NCI-H526 (cell line): ENCODE results near the gene ARHGEF40.

Source experiments
- DNase-seq, 2 experiments: peaks; one replicate each; lab custom pipeline; 2025; lab: John Stamatoyannopoulos, UW

The ARHGEF40 gene

DNA sequence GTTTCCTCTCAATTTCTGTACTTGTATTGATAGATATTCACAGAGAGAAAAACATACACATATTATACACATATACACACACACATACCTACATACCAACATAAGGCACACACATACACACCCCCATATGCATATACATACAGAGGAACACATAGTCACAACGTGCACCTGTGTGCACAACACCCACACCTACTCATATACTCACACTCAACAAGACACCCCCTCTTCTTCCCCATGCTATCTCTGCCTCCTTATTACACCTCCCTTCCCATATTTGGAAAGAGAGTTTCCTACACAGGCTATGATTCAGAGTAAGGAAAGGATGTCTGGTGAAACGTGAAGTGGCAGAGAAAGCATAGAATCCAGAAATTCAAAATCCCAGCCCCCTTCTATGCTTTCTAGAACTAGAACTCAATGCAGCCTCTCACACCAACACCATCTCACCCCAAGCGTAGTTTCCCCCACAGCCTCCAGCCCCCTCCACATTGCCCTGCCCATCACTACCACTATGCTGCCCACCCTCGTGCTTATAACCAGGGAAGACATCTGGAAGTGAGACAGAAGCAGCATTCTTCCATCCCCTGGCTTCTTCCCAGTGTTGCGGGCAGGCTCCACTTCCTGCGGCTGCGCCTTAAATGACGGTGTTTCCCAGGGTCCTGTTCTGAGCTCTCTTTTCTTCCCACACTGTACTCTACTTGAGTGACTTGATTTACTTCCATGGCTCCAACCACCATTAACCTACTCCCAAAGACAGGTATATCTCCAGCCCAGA lies 10.1 kb upstream of the ARHGEF40 start:
- no peak for DNase-seq

DNA sequence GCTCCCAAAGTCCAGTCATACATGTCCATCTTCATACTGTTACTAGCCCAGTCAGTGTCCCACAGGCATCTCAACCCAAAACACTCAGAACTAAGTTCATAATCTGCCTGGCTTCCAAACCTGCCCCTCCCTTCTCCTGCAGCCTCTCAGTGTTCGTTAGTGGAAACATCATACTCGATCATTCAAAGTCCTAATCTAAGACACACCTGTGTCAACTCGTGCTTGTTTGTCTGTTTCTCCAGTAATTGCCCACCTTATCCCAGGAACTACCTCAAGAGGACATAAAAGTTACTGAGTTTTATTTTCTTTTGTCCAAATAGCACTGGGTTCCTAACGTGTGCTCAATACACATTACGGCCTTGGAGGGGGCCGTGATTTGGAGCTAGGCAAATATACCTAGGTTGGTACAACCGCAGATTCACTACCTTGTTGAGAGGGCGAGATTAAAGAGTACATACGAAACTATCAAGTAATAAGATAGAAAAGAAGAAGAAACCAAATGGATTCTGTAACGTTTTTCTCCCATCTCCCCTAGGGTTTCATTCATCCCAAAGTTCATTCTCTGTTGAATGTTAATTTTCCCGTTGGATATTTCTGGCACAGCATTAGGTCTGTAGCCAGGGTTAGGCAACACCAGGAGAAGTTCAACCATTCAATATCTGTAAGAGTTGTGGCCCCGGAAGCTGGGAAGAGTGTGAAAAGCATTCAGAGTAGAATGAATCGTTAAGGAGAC lies 9.3 kb upstream of the ARHGEF40 start:
- DNase-seq: no peak

DNA sequence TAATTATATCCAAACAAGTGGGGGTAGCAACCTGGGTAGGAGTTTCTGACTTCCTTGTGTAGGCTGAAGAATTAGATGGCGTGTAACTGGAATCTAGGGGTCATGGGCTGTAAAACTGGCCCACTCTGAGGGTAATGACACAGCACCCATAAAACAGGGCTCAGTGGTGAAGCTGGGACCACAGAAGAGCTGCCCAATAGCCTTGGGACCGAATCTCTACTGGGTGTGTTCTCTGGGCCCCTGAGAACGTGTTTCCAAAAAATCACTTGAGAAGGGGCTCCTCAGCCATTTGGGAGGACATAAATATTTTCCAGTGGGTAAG lies 8.8 kb upstream of the ARHGEF40 start:
- DNase-seq: no peak

DNA sequence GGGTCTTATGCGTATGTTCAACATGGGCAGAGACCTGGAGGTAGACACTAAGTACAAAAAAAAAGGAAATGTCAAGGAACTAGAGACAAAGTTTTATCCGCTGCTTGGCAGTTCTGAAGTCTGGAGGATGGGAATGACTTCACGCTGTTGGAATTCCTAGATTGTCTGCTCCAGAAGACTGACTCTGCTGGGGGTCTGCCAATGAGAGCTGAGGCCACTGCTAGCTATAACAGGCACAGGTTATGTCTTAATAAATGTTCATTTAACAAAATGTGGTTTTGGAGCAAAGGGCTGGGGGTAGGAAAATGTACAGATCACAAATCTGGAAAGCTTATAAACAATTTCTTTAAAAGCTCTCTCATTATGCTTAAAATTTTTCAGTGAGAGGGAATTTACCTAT lies 6.6 kb upstream of the ARHGEF40 start:
- DNase-seq: no peak

DNA sequence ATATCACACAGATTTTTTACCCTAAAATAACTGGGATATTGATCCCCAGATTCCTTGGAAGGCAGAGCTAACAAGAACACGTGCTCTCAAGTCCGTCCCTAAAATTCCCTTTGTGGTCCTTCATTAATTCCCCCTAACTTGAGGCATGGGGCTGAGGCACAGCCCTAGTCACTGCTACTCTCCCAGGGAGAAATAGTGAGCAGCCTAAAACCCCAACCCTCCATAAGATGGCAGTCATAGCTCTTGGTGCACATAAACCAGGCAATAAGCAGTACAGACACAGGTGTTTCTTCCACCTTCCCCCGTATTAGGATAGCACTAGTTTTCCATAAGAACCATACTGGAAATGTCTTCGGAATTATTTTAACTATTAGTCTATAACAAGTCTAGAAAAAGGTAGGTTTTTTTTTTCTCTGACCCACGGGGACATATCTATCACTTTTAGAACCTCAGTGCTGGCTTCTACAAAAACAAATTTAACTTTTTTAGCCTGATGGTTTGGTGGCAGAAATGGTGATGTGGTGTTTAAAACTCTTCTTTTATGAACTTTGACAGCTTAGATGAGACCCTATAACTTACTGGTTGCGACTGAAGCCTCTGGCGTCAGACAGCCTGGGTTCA lies 3.1 kb upstream of the ARHGEF40 start:
- DNase-seq: peak in 1 of 2 experiments; percentile 29

DNA sequence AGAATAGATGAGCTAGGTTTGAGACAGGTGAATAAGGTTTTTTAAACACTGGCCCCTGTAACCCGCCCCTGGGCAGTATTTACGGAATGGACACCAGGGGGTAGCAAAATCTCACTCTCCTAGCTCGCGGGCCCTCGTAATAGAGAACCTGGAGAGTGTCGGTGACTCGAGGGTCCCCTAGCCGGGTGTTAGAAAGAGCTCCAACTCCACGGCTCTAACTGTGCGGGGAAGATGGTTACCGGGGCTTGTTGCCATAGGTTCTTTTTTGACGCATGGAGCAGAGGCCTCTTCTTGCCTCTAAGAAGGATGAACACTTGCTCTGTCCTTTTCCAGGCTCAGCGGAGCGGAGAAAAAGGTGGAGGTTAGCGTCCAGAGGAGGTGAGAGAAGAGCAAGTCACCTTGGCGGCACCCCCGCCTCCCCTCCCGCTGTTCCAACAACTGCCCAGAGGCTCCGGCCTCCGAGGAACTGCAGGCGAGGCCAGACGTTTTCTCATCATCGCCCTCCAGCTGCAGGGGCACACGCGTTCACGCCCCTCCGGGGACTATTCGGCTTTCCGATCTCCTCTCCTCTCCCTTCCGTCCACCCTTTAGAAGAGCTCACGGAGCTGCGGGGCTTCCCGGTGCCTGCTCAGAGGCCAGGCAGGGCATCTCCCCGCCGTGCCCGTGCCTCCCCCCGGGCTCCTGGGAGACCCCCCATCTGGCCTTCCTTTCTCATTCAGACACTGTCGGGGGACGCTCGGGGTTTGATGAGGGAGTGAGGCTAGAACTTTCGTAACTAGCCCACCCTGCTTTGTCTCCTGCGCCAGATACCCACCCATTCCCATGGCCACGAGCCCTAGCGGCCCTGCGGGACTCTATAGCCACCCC lies 1.4 kb upstream of the ARHGEF40 start:
- DNase-seq: peak; percentile 30 to 81

DNA sequence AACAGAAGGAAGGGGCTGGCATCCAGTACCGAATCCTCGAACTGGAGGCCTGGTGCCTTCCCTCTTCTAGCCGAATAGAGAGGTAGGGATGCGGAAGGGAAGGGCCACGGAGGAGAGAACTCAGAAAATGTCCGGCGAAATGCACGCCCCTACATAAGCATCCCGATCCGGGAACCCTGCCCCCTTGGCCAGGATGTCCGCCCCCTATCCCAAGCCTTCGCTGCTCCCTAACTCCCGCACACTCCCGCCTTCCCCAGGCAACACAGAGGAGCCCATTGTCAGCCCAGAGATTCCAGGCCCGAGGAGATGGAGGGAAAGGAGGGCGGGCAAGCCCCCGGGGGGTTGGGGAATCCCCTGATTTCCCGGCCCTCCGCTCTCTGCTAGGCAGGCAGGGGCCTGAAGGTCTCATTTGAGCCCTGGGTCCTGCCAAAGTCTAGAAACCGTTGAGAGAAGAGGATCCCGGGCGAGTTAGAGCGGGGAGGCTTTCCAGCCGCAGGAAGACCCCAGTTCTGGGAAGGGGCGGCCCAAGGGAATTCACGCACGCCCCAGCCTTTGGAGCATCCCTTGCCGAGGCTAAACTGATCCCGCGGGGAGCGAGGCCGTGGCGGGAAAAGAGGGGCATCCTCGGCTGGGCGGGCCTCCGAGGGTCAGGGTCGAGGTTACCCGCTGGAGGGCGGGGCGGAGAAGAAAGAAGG lies 569 bp upstream of the ARHGEF40 start:
- peak in 1 of 2 experiments; percentile 66 for DNase-seq

DNA sequence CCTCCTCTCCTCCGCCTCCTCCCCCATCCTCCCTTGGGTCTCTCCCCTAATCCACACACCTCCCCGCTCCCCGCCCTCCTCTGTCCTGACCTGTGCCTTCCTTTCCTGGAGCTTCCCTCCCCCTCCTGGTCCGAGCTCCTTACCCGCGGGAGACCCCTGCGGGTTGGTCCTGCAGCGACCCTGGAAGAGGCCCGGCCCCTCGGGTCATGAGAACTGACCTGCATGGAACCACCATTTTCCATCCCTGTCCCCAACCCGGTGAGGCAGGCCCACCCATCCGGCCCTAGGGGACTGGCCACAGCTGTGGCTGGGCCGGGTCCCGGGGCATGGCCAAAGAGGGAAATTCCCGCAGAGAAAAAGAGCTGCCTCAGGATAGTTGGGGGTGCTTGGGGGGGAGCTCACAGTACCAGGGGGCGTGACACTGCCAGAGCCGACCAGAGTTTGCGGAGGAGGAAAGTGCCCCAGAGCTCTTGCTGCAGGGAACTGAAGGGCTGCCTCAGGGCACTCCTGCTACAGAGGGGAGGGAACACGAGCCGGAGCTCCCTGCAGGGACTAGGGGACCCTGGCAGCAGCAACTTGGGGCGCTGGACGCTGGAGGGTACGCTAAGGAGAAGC lies 613 bp downstream of the ARHGEF40 start:
- peak in 1 of 2 experiments; percentile 64 for DNase-seq

DNA sequence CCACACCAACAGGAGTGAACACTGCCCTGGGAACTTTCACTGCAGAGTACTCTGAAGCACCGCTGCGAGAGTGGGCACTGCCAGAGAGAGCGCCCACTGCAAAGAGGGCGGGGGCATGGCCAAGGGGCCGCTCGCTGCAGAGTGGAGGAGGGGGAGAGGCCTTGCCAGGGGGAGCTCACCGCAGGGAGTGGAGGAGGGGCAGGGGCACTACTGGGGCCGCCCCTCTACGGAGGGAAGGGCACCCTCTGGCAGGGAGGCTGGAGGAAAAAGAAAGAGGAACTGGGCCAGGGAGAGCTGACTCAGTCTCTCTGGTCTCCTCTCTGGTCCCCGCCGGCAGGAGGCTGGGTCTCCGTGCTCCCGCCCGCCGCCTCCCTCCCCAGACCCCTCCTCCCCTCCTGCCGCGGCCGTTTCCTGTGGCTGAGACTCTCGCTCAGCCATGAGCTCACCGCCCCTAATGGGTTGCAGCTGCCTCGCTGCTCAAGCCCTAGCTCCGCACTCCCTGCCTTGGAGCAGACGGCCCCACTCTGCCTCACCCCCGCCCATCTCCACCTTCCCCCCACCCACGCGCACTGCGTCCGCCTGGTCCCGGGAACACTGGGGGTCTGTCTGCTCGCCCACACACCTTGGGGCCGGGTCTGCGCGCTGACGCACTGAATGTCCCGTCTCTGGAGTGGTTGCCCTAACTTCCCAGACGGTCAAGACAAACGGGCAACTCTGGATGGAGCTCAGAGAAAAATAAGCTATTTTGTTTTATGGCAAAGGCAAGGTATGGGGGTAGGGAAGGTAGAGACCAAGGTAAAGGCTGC lies 1.3 kb downstream of the ARHGEF40 start:
- DNase-seq: peak; percentile 32 to 86

DNA sequence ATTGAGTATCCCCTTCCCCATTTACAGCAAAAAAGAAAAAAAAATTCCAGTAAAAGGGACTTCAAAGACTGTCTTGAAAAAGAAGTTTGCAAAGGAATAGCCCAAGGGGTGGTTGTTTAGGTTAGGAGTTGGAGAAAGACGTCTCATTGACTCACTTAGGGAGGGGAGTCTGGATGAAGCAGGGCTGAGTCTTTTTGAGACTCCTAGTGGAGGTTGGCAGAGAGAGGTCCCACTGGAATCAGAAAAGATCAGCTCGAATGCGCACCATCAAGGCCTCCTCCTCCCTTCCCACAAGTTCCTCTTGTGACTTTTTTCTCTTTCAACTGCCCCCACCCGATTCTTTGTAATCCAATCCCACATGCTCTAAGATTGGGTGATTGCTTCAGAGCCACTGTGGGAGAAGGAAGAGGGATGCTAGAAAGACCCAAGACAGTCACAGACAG lies 1.9 kb downstream of the ARHGEF40 start:
- no peak for DNase-seq

DNA sequence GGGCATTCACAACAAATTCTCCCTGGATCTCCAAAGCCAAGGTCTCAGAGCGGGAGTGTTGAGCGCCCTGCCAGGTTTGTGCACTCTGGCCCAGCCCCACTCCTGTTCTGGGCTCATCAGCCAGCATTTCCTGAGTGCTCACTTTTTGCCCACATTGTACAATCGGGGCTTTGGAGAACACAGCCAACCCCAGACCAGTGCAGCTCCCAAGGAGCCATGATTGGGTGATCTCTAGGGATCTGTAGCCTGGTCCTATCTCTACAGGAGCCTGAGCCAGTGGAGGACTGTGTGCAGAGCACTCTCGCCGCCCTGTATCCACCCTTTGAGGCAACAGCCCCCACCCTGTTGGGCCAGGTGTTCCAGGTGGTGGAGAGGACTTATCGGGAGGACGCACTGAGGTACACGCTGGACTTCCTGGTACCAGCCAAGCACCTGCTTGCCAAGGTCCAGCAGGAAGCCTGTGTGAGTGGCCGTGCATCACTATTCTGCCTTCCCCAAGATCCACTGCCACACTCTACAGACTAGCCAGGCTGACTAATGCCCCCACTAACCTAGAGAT lies 2.8 kb downstream of the ARHGEF40 start:
- no peak for DNase-seq

DNA sequence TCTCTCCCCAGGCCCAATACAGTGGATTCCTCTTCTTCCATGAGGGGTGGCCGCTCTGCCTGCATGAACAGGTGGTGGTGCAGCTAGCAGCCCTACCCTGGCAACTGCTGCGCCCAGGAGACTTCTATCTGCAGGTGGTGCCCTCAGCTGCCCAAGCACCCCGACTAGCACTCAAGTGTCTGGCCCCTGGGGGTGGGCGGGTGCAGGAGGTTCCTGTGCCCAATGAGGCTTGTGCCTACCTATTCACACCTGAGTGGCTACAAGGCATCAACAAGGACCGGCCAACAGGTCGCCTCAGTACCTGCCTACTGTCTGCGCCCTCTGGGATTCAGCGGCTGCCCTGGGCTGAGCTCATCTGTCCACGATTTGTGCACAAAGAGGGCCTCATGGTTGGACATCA lies 3.8 kb downstream of the ARHGEF40 start:
- DNase-seq: no peak

DNA sequence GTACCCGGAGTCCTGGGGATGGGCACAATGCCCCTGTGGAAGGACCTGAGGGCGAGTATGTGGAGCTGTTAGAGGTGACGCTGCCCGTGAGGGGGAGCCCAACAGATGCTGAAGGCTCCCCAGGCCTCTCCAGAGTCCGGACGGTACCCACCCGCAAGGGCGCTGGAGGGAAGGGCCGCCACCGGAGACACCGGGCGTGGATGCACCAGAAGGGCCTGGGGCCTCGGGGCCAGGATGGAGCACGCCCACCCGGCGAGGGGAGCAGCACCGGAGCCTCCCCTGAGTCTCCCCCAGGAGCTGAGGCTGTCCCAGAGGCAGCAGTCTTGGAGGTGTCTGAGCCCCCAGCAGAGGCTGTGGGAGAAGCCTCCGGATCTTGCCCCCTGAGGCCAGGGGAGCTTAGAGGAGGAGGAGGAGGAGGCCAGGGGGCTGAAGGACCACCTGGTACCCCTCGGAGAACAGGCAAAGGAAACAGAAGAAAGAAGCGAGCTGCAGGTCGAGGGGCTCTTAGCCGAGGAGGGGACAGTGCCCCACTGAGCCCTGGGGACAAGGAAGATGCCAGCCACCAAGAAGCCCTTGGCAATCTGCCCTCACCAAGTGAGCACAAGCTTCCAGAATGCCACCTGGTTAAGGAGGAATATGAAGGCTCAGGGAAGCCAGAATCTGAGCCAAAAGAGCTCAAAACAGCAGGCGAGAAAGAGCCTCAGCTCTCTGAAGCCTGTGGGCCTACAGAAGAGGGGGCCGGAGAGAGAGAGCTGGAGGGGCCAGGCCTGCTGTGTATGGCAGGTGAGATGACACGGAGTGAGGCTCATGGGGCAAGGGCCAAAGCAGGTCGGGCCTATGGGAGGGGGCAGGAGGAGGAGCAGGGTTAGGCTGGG lies 4.5 kb downstream of the ARHGEF40 start:
- no peak for DNase-seq

DNA sequence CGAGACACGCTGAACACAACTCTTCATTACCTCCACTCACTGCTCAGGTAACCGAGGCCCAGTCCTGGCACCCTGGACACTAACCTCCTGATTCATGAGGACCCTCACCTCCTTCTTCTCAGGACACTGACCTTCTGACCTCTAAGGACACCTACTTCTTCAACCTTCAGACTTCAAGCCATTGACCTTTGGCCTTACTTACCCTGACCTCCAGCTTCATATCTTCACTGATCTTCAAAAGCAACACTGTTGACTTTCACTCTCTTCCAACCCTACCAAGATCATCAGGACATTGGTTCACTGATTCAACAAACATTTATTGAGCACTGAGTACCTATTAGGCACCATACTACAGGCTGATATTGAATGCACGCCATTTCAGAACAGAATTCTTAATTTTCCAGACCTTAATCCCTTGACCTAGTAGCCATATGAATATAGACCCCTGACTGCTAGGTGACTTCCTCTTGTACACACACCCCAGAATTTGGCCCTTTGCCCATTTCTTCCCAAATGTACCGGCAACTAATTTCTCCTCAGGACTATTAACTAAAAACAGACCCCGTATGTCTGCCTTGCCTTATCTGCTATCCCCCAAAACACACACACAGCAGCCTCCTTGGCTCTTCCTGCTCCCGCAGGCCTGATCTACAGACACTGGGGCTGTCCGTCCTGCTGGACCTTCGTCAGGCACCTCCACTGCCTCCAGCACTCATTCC lies 5.8 kb downstream of the ARHGEF40 start:
- DNase-seq: no peak

DNA sequence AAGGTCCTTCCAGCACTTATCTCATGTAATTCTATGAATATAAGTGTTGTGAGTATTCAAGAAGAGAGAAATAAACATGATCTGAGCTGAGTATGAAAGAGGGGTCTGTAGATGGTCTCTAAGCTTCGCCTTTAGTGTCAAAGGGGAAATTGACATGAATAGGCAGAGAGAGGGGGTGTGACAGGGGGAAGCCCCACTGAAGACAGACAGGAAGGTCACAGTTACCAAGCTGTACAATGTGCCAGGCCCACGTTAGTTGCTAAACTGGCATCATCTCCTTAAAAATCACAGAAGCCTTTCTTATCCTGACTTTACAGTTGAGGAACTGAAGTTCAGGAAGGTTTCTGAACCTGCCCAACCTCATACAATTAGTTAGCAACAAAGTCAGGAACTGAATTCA lies 7.6 kb downstream of the ARHGEF40 start:
- DNase-seq: no peak

DNA sequence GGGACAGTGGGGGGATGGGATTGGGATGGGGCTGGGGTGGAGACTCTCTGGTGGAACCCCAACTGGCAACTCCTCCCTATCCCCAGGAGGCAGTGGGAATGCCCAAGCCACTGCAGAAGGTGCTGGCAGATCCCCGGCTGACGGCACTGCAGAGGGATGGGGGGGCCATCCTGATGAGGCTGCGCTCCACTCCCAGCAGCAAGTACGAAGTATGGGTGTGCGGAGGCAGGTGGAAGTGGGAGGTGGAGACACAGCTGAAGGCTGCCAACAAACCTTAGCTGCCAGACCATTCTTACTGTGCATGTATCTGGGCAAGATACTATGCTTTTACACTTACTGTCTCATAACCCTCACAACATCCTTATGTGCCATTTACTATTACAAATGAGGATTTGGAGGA lies 8.2 kb downstream of the ARHGEF40 start:
- no peak for DNase-seq

DNA sequence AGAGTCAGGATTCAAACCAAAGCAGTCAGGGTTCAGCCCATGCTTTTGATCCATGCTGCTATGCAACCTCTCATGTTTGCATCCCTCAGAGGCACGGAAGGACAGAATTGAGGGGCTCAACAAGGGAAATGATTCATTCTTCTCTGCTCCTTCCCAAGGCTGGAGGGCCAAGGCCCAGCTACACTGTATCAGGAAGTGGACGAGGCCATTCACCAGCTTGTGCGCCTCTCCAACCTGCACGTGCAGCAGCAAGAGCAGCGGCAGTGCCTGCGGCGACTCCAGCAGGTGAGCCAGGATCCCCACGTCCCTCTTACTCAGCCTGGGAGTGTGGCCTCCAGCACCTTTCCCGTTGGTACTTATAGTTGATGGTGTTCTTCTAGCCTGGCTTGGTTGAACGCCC lies 8.6 kb downstream of the ARHGEF40 start:
- no peak for DNase-seq

DNA sequence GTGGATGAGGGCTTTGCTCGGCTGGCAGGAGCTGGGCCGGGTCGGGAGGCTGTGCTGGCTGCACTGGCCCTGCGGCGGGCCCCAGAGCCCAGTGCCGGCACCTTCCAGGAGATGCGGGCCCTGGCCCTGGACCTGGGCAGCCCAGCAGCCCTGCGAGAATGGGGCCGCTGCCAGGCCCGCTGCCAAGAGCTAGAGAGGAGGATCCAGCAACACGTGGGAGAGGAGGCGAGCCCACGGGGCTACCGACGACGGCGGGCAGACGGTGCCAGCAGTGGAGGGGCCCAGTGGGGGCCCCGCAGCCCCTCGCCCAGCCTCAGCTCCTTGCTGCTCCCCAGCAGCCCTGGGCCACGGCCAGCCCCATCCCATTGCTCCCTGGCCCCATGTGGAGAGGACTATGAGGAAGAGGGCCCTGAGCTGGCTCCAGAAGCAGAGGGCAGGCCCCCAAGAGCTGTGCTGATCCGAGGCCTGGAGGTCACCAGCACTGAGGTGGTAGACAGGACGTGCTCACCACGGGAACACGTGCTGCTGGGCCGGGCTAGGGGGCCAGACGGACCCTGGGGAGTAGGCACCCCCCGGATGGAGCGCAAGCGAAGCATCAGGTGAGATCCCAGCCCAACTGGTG lies 11.5 kb downstream of the ARHGEF40 start:
- no peak for DNase-seq
